ENCODE measurements around the gene FADS2. TPM values are rescaled to one million over a fixed set of nuclear protein-coding genes. Genes with fewer than 3 reads are reported as not detected.

FADS2 gene
- total and polyA plus RNA-seq, 2 experiments from 2014 or later = 124 to 392 TPM

DNA sequence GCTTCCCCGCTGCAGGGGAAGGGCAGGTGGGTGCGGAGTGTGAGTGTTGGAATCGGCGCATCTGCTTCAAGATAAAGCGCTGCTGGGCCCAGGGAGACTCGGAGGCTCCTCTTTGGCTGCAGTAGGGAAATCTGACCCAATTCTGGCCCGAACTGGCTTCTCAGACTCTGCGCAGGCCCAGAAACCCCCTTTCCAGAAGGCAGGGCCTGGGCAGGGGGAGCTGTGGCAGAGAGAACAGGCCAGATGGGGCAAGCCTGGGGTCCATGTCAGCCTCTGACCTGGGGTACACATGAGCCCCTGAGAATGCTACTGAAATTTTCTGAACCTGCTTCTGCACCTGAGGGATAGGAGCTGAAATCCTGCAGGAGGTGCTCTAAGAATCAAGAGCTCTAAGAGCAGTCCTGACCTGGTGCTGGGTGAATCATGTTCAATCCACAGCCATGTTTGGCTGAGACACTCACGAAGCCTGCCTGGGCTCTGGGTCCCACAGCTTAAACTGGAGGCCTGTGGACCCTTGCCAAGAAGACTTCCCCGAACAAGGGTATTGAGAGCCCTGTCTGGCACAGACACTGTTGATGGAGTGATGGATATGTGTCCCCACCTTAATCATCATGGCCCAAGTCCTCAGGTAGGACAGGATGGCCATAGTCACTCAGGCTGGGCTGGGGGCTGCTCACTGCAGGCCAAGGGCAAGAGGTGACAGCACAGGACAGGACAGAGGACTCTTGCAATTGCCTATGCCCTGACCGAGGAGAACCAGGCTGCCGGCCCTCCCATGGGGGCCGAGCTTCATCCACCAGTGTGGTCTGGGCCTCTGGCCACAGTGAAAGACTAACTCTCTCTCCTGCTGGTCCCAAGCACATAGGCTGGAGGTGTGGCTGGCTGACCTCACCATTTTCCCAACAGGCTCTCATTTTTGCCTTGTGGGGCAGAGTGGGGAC lies 82.4 kb downstream of the FADS2 start:
- Histone ChIP-seq H3K36me3 (ENCODE audit: insufficient read depth) (no peaks in the 10 kb centered on the region; the same call in 1 of the 2 replicates), H3K27ac (ENCODE audit: low read depth) (no peak overlapping the region), H3K4me2 (no peak overlapping the region), H3F3A (replicated peaks; ENCODE audit: low read depth) (no peaks in the 10 kb centered on the region), H3K4me1 (ENCODE audit: insufficient read depth) (peaks cover 10% of the 10 kb centered on the region; the same call in 1 of the 2 replicates), H3K9me2 (ENCODE audit: insufficient read depth) (no peaks in the 10 kb centered on the region), H3K79me2 (replicated peaks; ENCODE audit: insufficient read depth) (no peaks in the 10 kb centered on the region), H3K4me3 (no peak overlapping the region), H3K27me3 (ENCODE audit: insufficient read depth) (no peaks in the 10 kb centered on the region), H4K20me1 (replicated peaks; ENCODE audit: insufficient read depth) (no peaks in the 10 kb centered on the region), H2AFZ (no peak overlapping the region)
- TF ChIP-seq JUNB (IDR thresholded peaks at IDR 0.05; ENCODE audit: unreplicated experiment) = no peak
- TF ChIP-seq, protein P1, sequence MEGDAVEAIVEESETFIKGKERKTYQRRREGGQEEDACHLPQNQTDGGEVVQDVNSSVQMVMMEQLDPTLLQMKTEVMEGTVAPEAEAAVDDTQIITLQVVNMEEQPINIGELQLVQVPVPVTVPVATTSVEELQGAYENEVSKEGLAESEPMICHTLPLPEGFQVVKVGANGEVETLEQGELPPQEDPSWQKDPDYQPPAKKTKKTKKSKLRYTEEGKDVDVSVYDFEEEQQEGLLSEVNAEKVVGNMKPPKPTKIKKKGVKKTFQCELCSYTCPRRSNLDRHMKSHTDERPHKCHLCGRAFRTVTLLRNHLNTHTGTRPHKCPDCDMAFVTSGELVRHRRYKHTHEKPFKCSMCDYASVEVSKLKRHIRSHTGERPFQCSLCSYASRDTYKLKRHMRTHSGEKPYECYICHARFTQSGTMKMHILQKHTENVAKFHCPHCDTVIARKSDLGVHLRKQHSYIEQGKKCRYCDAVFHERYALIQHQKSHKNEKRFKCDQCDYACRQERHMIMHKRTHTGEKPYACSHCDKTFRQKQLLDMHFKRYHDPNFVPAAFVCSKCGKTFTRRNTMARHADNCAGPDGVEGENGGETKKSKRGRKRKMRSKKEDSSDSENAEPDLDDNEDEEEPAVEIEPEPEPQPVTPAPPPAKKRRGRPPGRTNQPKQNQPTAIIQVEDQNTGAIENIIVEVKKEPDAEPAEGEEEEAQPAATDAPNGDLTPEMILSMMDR (conservative IDR thresholded peaks at IDR 0.05; ENCODE audit: low read depth in 2 of 2) = no peak
- TF ChIP-seq, protein P2, sequence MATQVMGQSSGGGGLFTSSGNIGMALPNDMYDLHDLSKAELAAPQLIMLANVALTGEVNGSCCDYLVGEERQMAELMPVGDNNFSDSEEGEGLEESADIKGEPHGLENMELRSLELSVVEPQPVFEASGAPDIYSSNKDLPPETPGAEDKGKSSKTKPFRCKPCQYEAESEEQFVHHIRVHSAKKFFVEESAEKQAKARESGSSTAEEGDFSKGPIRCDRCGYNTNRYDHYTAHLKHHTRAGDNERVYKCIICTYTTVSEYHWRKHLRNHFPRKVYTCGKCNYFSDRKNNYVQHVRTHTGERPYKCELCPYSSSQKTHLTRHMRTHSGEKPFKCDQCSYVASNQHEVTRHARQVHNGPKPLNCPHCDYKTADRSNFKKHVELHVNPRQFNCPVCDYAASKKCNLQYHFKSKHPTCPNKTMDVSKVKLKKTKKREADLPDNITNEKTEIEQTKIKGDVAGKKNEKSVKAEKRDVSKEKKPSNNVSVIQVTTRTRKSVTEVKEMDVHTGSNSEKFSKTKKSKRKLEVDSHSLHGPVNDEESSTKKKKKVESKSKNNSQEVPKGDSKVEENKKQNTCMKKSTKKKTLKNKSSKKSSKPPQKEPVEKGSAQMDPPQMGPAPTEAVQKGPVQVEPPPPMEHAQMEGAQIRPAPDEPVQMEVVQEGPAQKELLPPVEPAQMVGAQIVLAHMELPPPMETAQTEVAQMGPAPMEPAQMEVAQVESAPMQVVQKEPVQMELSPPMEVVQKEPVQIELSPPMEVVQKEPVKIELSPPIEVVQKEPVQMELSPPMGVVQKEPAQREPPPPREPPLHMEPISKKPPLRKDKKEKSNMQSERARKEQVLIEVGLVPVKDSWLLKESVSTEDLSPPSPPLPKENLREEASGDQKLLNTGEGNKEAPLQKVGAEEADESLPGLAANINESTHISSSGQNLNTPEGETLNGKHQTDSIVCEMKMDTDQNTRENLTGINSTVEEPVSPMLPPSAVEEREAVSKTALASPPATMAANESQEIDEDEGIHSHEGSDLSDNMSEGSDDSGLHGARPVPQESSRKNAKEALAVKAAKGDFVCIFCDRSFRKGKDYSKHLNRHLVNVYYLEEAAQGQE (IDR thresholded peaks at IDR 0.05; ENCODE audit: unreplicated experiment) = no peak
- TF ChIP-seq POLR2AphosphoS5 (IDR thresholded peaks at IDR 0.05; ENCODE audit: low read depth) = no peak
- no peak for TF ChIP-seq NANOG (IDR thresholded peaks at IDR 0.05; ENCODE audit: borderline replicate concordance)
- no peak for TF ChIP-seq ZNF114 (CRISPR knock-in tag; IDR thresholded peaks at IDR 0.05)
- TF ChIP-seq CREB1 (CRISPR knock-in tag; IDR thresholded peaks at IDR 0.05; ENCODE audit: low read depth) = no peak
- H3K9me3 Mint-ChIP-seq = no peaks in the 10 kb centered on the region; the same call in 2 of the 3 replicates
- H3K27ac Mint-ChIP-seq = no peak overlapping the region
- peaks cover 15% of the 10 kb centered on the region for H3K27me3 Mint-ChIP-seq (ENCODE audit: insufficient read depth, low read depth, poor library complexity)
- no peak for DNase-seq (ENCODE audit: low spot score)
- no peak overlapping the region for H3K4me3 Mint-ChIP-seq
- no peaks in the 10 kb centered on the region for H3K36me3 Mint-ChIP-seq (ENCODE audit: low read depth)
- peaks cover 15% of the 10 kb centered on the region for H3K4me1 Mint-ChIP-seq
- no peak for ATAC-seq

DNA sequence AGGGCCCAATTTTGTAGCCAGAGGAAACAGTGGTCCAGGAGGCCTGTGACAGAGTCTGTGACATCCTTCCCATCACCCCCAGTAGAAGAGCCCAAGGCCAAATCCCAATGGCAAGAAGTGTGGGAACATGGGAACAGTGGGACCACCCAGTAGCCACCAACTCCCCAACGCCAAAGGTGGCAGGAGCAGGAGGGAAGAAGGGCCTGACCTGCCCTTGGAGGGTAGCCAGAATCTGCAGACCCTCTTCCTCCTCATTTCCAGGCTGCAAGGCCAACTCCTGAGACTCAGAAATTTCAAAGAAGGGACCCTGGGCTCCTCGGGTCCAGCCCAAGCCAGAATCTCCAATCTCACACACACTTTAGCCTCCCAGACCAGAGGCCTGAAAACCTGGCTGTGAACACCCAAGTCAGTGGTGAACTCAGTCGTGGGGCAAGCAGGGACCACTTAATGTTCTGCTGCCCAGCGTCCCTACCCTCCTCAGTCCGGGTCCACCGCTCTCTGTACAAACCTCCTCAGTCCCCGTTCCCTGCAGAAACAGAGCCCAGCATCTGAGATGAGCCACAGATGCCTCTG lies 83.1 kb downstream of the FADS2 start:
- peaks cover under 1% of the 10 kb centered on the region; the same call in 1 of the 2 replicates for H3K27me3 ChIP-seq (ENCODE audit: insufficient read depth)
- no peaks in the 10 kb centered on the region for H4K20me1 ChIP-seq (replicated peaks; ENCODE audit: insufficient read depth)
- H3K27ac ChIP-seq (ENCODE audit: low read depth) = no peak overlapping the region
- TF ChIP-seq JUNB (IDR thresholded peaks at IDR 0.05; ENCODE audit: unreplicated experiment) (no peak), NANOG (IDR thresholded peaks at IDR 0.05; ENCODE audit: borderline replicate concordance) (no peak)
- TF ChIP-seq, protein P2 (IDR thresholded peaks at IDR 0.05; ENCODE audit: unreplicated experiment) = no peak
- TF ChIP-seq, protein P3, sequence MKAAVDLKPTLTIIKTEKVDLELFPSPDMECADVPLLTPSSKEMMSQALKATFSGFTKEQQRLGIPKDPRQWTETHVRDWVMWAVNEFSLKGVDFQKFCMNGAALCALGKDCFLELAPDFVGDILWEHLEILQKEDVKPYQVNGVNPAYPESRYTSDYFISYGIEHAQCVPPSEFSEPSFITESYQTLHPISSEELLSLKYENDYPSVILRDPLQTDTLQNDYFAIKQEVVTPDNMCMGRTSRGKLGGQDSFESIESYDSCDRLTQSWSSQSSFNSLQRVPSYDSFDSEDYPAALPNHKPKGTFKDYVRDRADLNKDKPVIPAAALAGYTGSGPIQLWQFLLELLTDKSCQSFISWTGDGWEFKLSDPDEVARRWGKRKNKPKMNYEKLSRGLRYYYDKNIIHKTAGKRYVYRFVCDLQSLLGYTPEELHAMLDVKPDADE (IDR thresholded peaks at IDR 0.05) = no peak
- TF ChIP-seq, protein P1 (conservative IDR thresholded peaks at IDR 0.05; ENCODE audit: low read depth in 2 of 2) = no peak

More for the DNA sequence above, 83.1 kb downstream of the FADS2 start:
- Histone ChIP-seq H3K4me2 (no peak overlapping the region), H3K4me3 (no peak overlapping the region), H3F3A (replicated peaks; ENCODE audit: low read depth) (no peaks in the 10 kb centered on the region), H3K9me2 (ENCODE audit: insufficient read depth) (no peaks in the 10 kb centered on the region), H2AFZ (no peak overlapping the region), H3K79me2 (replicated peaks; ENCODE audit: insufficient read depth) (no peaks in the 10 kb centered on the region), H3K4me1 (ENCODE audit: insufficient read depth) (peaks cover 10% of the 10 kb centered on the region; the same call in 1 of the 2 replicates), H3K36me3 (ENCODE audit: insufficient read depth) (no peaks in the 10 kb centered on the region; the same call in 1 of the 2 replicates)
- DNase-seq (ENCODE audit: low spot score) (no peak), ATAC-seq (no peak)
- Mint-ChIP-seq H3K4me1 (peaks cover 15% of the 10 kb centered on the region), H3K27me3 (ENCODE audit: insufficient read depth, low read depth, poor library complexity) (peaks cover 21% of the 10 kb centered on the region), H3K36me3 (ENCODE audit: low read depth) (no peaks in the 10 kb centered on the region), H3K4me3 (no peak overlapping the region), H3K9me3 (no peaks in the 10 kb centered on the region; the same call in 2 of the 3 replicates), H3K27ac (no peak overlapping the region)
